Left lung (tissue), 10 donors: ENCODE data around the gene IGFBP7. TPM values are rescaled to one million over a fixed set of nuclear protein-coding genes. Genes with fewer than 3 reads are reported as not detected.

Experiments
- ATAC-seq: fragments of 200-7000 bp; cut with Tn5 transposase; one replicate; pipeline ENCODE4 v1.9.1; 2020; ENCODE audit warnings: moderate library complexity
- DNase-seq, 4 donors: peaks; one replicate each; pipeline ENCODE4 v3.0.0-alpha.2; 2013 to 2020
- H3K27ac ChIP-seq, 2 donors: fragments of 200-600 bp; sonication (generic) in 1 of 2; one replicate each; pipeline versions ENCODE4 v1.5.0 to v1.8.0; 2020 to 2021
- H3K27me3 ChIP-seq, 2 donors: fragments of 200-600 bp; sonication (generic) in 1 of 2; one replicate each; pipeline versions ENCODE4 v1.5.0 to v1.8.0; 2020 to 2021
- H3K36me3 ChIP-seq, 2 donors: fragments of 200-600 bp; sonication (generic) in 1 of 2; one replicate each; pipeline versions ENCODE4 v1.5.0 to v1.8.0; 2020 to 2021
- H3K4me1 ChIP-seq, 2 donors: fragments of 200-600 bp; one replicate each; pipeline ENCODE4 v1.8.0; 2021
- H3K4me3 ChIP-seq, 2 donors: fragments of 200-600 bp; sonication (generic) in 1 of 2; one replicate each; pipeline versions ENCODE4 v1.5.0 to v1.8.0; 2020 to 2021; ENCODE audit warnings: mild to moderate bottlenecking in 1 of 2
- H3K9me3 ChIP-seq, 2 donors: fragments of 200-600 bp; sonication (generic) in 1 of 2; one replicate each; pipeline versions ENCODE4 v1.5.0 to v1.8.0; 2020 to 2021
- CTCF ChIP-seq, 2 donors: fragments of 200-600 bp; sonication (generic) in 1 of 2; IDR thresholded peaks; one replicate each; pipeline versions ENCODE4 v1.5.0 to v1.8.0; 2021; ENCODE audit warnings: antibody characterized with exemption in 2 of 2
- intact Hi-C, 2 donors: fragments of 100-400 bp; cut with DNase I; formaldehyde crosslinking; loops; one replicate each; pipeline versions ENCODE4 v1.11.2 to v1.14.2; 2022
- polyA plus RNA-seq, 6 donors: library from polyadenylated mRNA; unstranded; fragments of 120-200 nt; gene quantifications; one replicate each; pipeline ENCODE4 v1.2.1, GENCODE V29; 2013; ENCODE audit not compliant: insufficient read length in 6 of 6
- total RNA-seq, 2 donors: library from RNA; stranded (reverse); fragmentation: NEBNext Ultra II Directional; extraction: Animal tissue kit (Norgen Biotek cat#: 25700); gene quantifications; one replicate each; pipeline ENCODE4 v1.2.1, GENCODE V29; 2021
- donor health status: DM: no; HTN: yes; CAD: no.
- donor health status: DM: no; HTN: no; CAD: no.

The IGFBP7 gene
- total and polyA plus RNA-seq, 8 donors = 235 to 527 (median 284) TPM

GRCh38 chr4:57125996-57126395 is 15.8 kb upstream of the IGFBP7 start:
- Histone ChIP-seq H3K27ac (no peak overlapping the region), H3K27me3 (no peaks in the 10 kb centered on the region), H3K9me3 (peaks cover 0 to 11% of the 10 kb centered on the region in 2 donors), H3K36me3 (no peaks in the 10 kb centered on the region), H3K4me3 (no peak overlapping the region), H3K4me1 (no peaks in the 10 kb centered on the region)
- DNase-seq (no peak), ATAC-seq (no peak)
- no peak for TF ChIP-seq CTCF (IDR thresholded peaks at IDR 0.05)
- intact Hi-C loops = no loop called here

- no peaks in the 10 kb centered on the region for H3K36me3 ChIP-seq
- H3K27ac ChIP-seq = no peak overlapping the region
- H3K27me3 ChIP-seq = no peaks in the 10 kb centered on the region
- DNase-seq (peak in 2 of 4 donors; percentile 59 to 83), ATAC-seq (no peak)
- peaks cover 0 to 3% of the 10 kb centered on the region in 2 donors for H3K4me1 ChIP-seq
- no peak for TF ChIP-seq CTCF (IDR thresholded peaks at IDR 0.05)
- peaks cover 0 to 11% of the 10 kb centered on the region in 2 donors for H3K9me3 ChIP-seq
- H3K4me3 ChIP-seq = no peak overlapping the region
- intact Hi-C loops = no loop called here
These were observed 14.0 kb upstream of the IGFBP7 start for GRCh38 chr4:57124145-57124544.

- Histone ChIP-seq H3K36me3 (no peaks in the 10 kb centered on the region), H3K4me3 (no peak overlapping the region), H3K9me3 (peaks cover 0 to 11% of the 10 kb centered on the region in 2 donors), H3K4me1 (peaks cover 0 to 12% of the 10 kb centered on the region in 2 donors), H3K27ac (no peak overlapping the region), H3K27me3 (no peaks in the 10 kb centered on the region)
- intact Hi-C loops = no loop called here
- DNase-seq (no peak), ATAC-seq (no peak)
- TF ChIP-seq CTCF (IDR thresholded peaks at IDR 0.05) = no peak
These were observed 12.8 kb upstream of the IGFBP7 start for GRCh38 chr4:57122959-57123358.

- no peak for TF ChIP-seq CTCF (IDR thresholded peaks at IDR 0.05)
- DNase-seq = peak in 2 of 4 donors; percentile 46 to 69
- intact Hi-C loops = no loop called here
- H3K27ac ChIP-seq = peak overlapping the region; percentile 61 to 71
- H3K9me3 ChIP-seq = no peaks in the 10 kb centered on the region
- no peaks in the 10 kb centered on the region for H3K27me3 ChIP-seq
- no peaks in the 10 kb centered on the region for H3K36me3 ChIP-seq
- no peak overlapping the region for H3K4me3 ChIP-seq
- peaks cover 0 to 12% of the 10 kb centered on the region in 2 donors for H3K4me1 ChIP-seq
- peak; percentile 89 for ATAC-seq
These were observed 9.0 kb upstream of the IGFBP7 start for GRCh38 chr4:57119054-57119651.

- Histone ChIP-seq H3K9me3 (no peaks in the 10 kb centered on the region), H3K4me1 (peaks cover 0 to 16% of the 10 kb centered on the region in 2 donors), H3K27ac (no peak overlapping the region), H3K27me3 (no peaks in the 10 kb centered on the region), H3K4me3 (no peak overlapping the region), H3K36me3 (no peaks in the 10 kb centered on the region)
- no peak for ATAC-seq
- no peak for TF ChIP-seq CTCF (IDR thresholded peaks at IDR 0.05)
- intact Hi-C loops = no loop called here
- no peak for DNase-seq
These were observed 7.3 kb upstream of the IGFBP7 start for GRCh38 chr4:57117491-57117890.
